Testis (tissue), 3 donors: ENCODE results near the gene C22orf23. TPM values are rescaled to one million over a fixed set of nuclear protein-coding genes. Genes with fewer than 3 reads are reported as not detected.

Experiments used
- DNase-seq: peaks from one replicate; pipeline ENCODE4 v3.0.0-alpha.2; 2019
- H3K27ac ChIP-seq, 2 donors: fragments of 200-600 bp; sonication (generic); one replicate each; pipeline ENCODE4 v1.5.1; 2019
- H3K27me3 ChIP-seq: fragments of 200-600 bp; sonication (generic); one replicate; pipeline ENCODE4 v1.5.1; 2019
- H3K36me3 ChIP-seq: fragments of 200-600 bp; sonication (generic); one replicate; pipeline ENCODE4 v1.5.1; 2017; ENCODE audit warnings: low read depth; ENCODE audit errors: missing control alignments
- H3K4me1 ChIP-seq: fragments of 200-600 bp; sonication (generic); one replicate; pipeline ENCODE4 v1.5.1; 2019
- H3K4me3 ChIP-seq, 2 donors: fragments of 200-600 bp; sonication (generic); one replicate each; pipeline ENCODE4 v1.5.1; 2017 to 2019
- H3K9me3 ChIP-seq: fragments of 200-600 bp; sonication (generic); one replicate; pipeline ENCODE4 v1.5.1; 2017
- POLR2A ChIP-seq: fragments of 450-650 bp; IDR thresholded peaks from one replicate; pipeline ENCODE4 v1.6.1; 2017; ENCODE audit warnings: antibody characterized with exemption, mild to moderate bottlenecking, moderate library complexity
- WGBS, 2 donors: methylation state at CpG; one replicate each; pipeline ENCODE4 v1.1.5; 2018; 5-methylcytosine and 5-hydroxymethylcytosine counted together
- intact Hi-C: fragments of 100-400 bp; cut with DNase I; formaldehyde crosslinking; loops from one replicate; pipeline ENCODE4 v1.15.1; 2023; ENCODE audit warnings: low total_unique reads
- polyA plus RNA-seq: library from polyadenylated mRNA; stranded (reverse); fragments of 350-450 nt; fragmentation: Illumina TruSeq; extraction: RNeasy Lipid Tissue Mini Kit (QIAGEN cat#74804); gene quantifications from one replicate; pipeline ENCODE4 v1.2.3, GENCODE V29; 2014; ENCODE audit warnings: low read depth, low replicate concordance; ENCODE audit not compliant: insufficient read depth
- total RNA-seq, 2 donors: library from RNA; depleted of rRNA; stranded (reverse); fragments of >200 nt; gene quantifications; one replicate each; pipeline ENCODE4 v1.2.3, GENCODE V29; 2016
- TF ChIP-seq, protein P1 (sequence below), 3 experiments: fragments of 450-650 bp in 2 of 3; fragments of 200-600 bp in 1 of 3; sonication (generic) in 1 of 3; IDR thresholded peaks; one replicate each; pipeline ENCODE4 v1.5.1; 2016 to 2019; ENCODE audit warnings: antibody characterized with exemption in 3 of 3, mild to moderate bottlenecking in 2 of 3, moderate library complexity in 1 of 3

The C22orf23 gene
- total and polyA plus RNA-seq, 3 donors from 2014 or later: 50.9 to 241 (median 70.9) TPM

DNA sequence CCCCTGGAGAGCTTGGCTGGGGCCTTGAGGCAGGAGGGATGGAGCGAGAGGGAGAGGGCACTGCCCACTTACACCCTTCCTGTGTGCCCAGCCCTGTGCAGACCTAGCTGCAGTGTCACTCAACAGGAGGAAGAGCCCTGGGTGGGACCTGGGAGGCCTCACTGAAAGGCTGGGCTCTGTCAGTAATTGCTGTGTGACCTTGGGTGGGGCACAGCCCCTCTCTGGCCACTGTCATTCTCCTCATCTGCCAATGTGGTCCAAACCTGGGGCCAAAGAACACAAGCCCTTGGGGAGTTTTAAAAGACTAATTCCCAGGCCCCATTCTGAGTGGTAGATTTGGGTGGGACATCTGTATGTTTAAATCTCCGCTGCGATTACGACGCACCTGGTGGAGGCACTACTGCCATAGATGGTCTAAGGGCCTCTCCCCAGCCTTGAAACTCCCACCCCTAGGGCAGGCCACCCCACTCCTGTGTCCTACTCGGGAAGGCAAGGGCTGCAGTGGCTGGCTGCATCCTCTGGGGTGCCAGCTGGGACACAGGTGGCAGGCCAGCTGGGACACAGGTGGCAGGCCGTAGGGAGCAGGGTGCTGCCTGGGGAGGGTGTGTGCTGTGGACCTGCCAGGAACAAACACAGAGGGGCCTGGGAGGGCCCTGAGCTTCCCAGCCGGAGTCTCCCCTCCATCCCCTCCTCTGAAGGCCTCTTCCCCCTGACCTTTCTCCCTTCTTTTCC, 43.3 kb upstream of the C22orf23 start:
- no peak overlapping the region for H3K4me3 ChIP-seq
- 84 to 85% methylated on average over 8 of the region's 8 CpGs for WGBS, 2 donors
- H3K27ac ChIP-seq: no peak overlapping the region
- intact Hi-C loops: no loop called here
- H3K36me3 ChIP-seq: no peaks in the 10 kb centered on the region
- no peak for DNase-seq
- H3K27me3 ChIP-seq: no peaks in the 10 kb centered on the region
- no peak for TF ChIP-seq POLR2A
- TF ChIP-seq, protein P1, sequence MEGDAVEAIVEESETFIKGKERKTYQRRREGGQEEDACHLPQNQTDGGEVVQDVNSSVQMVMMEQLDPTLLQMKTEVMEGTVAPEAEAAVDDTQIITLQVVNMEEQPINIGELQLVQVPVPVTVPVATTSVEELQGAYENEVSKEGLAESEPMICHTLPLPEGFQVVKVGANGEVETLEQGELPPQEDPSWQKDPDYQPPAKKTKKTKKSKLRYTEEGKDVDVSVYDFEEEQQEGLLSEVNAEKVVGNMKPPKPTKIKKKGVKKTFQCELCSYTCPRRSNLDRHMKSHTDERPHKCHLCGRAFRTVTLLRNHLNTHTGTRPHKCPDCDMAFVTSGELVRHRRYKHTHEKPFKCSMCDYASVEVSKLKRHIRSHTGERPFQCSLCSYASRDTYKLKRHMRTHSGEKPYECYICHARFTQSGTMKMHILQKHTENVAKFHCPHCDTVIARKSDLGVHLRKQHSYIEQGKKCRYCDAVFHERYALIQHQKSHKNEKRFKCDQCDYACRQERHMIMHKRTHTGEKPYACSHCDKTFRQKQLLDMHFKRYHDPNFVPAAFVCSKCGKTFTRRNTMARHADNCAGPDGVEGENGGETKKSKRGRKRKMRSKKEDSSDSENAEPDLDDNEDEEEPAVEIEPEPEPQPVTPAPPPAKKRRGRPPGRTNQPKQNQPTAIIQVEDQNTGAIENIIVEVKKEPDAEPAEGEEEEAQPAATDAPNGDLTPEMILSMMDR (IDR thresholded peaks at IDR 0.05): no peak
- H3K4me1 ChIP-seq: no peaks in the 10 kb centered on the region
- H3K9me3 ChIP-seq: no peaks in the 10 kb centered on the region

DNA sequence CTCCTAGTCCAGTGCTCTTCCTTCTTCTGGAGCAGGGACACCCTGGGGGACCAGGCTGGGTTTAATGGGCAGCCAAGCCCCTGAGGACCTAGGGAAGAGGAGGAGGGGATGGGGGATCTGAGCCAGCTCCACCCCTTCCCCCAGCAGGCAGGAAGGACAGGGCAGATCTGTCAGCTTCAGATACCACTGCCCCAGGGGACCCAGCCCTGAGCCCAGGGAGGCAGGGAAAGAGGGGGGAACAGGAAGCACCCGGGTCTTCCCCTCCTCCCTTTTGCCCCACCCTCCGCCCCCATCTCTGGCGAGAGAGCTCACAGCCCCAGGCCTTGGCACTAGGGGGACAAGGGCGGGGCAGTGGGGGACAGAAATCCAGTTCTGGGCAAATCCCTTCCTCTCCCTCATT, 42.7 kb upstream of the C22orf23 start:
- Histone ChIP-seq H3K4me1 (no peaks in the 10 kb centered on the region), H3K9me3 (no peaks in the 10 kb centered on the region), H3K36me3 (no peaks in the 10 kb centered on the region), H3K27me3 (no peaks in the 10 kb centered on the region), H3K4me3 (no peak overlapping the region), H3K27ac (no peak overlapping the region)
- intact Hi-C loops: no loop called here
- DNase-seq: no peak
- 48 to 68% methylated on average over 4 of the region's 4 CpGs for WGBS, 2 donors
- TF ChIP-seq, protein P1 (IDR thresholded peaks at IDR 0.05): no peak
- no peak for TF ChIP-seq POLR2A

DNA sequence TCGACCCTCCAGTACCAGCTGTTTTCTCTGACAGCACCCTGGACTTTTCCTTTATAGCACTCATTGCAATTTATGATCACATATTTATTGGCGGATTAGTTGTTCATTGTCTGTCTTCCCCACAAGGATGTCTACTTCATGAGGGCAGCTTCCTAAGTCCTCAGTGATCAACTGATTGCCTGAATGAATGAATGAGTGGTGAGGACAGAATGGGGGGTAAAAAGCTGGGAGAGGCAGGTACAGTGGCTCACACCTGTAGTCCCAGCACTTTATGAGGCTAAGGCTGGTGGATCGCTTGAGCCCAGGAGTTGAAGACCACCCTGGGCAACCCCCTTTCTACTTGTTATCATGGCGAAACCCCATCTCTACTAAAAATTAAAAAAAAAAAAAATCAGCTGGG, 42.1 kb upstream of the C22orf23 start:
- Histone ChIP-seq H3K4me3 (no peak overlapping the region), H3K27me3 (no peaks in the 10 kb centered on the region), H3K27ac (no peak overlapping the region), H3K36me3 (no peaks in the 10 kb centered on the region), H3K4me1 (no peaks in the 10 kb centered on the region), H3K9me3 (no peaks in the 10 kb centered on the region)
- no peak for DNase-seq
- intact Hi-C loops: no loop called here
- WGBS, 2 donors: 89 to 90% methylated on average over 4 of the region's 4 CpGs
- TF ChIP-seq POLR2A: no peak
- TF ChIP-seq, protein P1 (IDR thresholded peaks at IDR 0.05): no peak

DNA sequence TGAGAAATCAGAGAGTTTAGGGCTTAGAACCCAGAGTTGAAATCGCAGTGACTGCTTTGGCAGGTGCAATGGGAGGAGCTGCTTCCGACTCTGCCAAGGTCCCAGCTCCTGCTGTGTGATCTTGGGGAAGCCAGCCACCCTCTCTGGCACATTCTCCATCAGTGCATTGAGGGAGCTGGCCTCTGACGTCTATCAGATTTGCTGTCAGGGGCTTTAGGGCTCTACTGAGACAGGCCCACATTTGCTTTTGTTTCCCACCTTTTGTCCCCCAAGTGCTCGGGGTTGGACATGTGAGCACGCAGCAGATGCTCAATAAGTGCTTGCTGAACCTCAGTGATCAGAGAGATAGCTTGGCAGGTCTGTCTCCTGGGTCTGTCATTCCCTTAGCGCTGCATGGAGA, 41.6 kb upstream of the C22orf23 start:
- H3K4me1 ChIP-seq: no peaks in the 10 kb centered on the region
- H3K9me3 ChIP-seq: no peaks in the 10 kb centered on the region
- DNase-seq: no peak
- TF ChIP-seq POLR2A: no peak
- TF ChIP-seq, protein P1 (IDR thresholded peaks at IDR 0.05): no peak
- no peaks in the 10 kb centered on the region for H3K36me3 ChIP-seq
- no peak overlapping the region for H3K27ac ChIP-seq
- H3K4me3 ChIP-seq: no peak overlapping the region
- H3K27me3 ChIP-seq: no peaks in the 10 kb centered on the region
- intact Hi-C loops: no loop called here
- 79 to 83% methylated on average over 5 to 6 of the region's 6 CpGs for WGBS, 2 donors

DNA sequence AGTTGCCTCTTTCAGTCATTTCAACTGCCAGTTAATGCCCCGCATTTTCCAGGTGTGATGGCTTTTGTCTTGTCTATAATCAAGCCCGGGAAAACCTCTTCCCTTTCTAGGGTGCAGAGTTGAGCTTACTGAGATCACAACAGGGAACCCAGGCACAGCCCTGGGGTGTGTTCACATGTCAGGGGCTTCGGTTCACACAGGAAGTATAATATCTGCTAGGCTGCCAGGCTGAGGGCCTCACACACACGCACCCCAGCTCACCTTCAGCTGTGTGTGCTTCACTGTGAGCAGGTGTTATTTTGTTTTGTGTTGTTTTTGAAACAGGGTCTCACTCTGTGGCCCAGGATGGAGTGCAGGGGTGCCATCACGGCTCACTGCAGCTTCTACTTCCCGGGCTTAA, 40.6 kb upstream of the C22orf23 start:
- Histone ChIP-seq H3K4me3 (no peak overlapping the region), H3K9me3 (no peaks in the 10 kb centered on the region), H3K4me1 (no peaks in the 10 kb centered on the region), H3K36me3 (no peaks in the 10 kb centered on the region), H3K27me3 (no peaks in the 10 kb centered on the region), H3K27ac (no peak overlapping the region)
- WGBS, 2 donors: 88 to 89% methylated on average over 6 of the region's 6 CpGs
- intact Hi-C loops: no loop called here
- TF ChIP-seq POLR2A: no peak
- TF ChIP-seq, protein P1 (IDR thresholded peaks at IDR 0.05): no peak
- no peak for DNase-seq
